WTC11 (cell line): ENCODE results near the gene SLC9C1.

ENCODE experiments used
- AR ChIP-seq: fragments of 250-450 bp; sonication (Bioruptor Pico); IDR thresholded peaks from 2 replicates; pipeline ENCODE4 v1.9.0; 2021; ENCODE audit warnings: mild to moderate bottlenecking
- CTCF ChIP-seq: fragments of 200-600 bp; IDR thresholded peaks from 2 replicates; pipeline ENCODE4 v1.8.0; 2022; ENCODE audit warnings: antibody characterized with exemption
- E2F5 ChIP-seq: sonication (generic); formaldehyde crosslinking; IDR thresholded peaks from 2 replicates; pipeline ENCODE4 v1.8.1; 2022; ENCODE audit warnings: mild to moderate bottlenecking, moderate library complexity, missing genetic modification reagents
- ESRRA ChIP-seq: sonication (generic); formaldehyde crosslinking; IDR thresholded peaks from 2 replicates; pipeline ENCODE4 v1.8.1; 2022; ENCODE audit warnings: mild to moderate bottlenecking, missing genetic modification reagents, borderline replicate concordance
- JUN ChIP-seq: sonication (generic); formaldehyde crosslinking; IDR thresholded peaks from 2 replicates; pipeline ENCODE4 v1.8.0; 2023; ENCODE audit warnings: mild to moderate bottlenecking, missing genetic modification reagents
- NR1H2 ChIP-seq: sonication (generic); formaldehyde crosslinking; IDR thresholded peaks from 2 replicates; pipeline ENCODE4 v1.9.0; 2021; ENCODE audit warnings: mild to moderate bottlenecking, moderate library complexity, missing genetic modification reagents
- NR3C1 ChIP-seq: sonication (generic); formaldehyde crosslinking; conservative IDR thresholded peaks from 2 replicates; pipeline ENCODE4 v1.8.1; 2023; ENCODE audit warnings: low read depth, mild to moderate bottlenecking, missing genetic modification reagents
- PREB ChIP-seq: sonication (generic); formaldehyde crosslinking; IDR thresholded peaks from 2 replicates; pipeline ENCODE4 v1.8.1; 2022; ENCODE audit warnings: mild to moderate bottlenecking, missing genetic modification reagents, moderate library complexity, borderline replicate concordance
- PRRX2 ChIP-seq: fragments of 250-450 bp; sonication (Bioruptor Pico); IDR thresholded peaks from 2 replicates; pipeline ENCODE4 v1.8.0; 2021; ENCODE audit warnings: mild to moderate bottlenecking
- ZNF138 ChIP-seq: sonication (generic); formaldehyde crosslinking; conservative IDR thresholded peaks from 2 replicates; pipeline ENCODE4 v1.8.1; 2022; ENCODE audit warnings: mild to moderate bottlenecking, moderate library complexity, missing genetic modification reagents
- ZNF423 ChIP-seq: fragments of 250-450 bp; sonication (Bioruptor Pico); IDR thresholded peaks from 2 replicates; pipeline ENCODE4 v2.1.2; 2022; ENCODE audit warnings: mild to moderate bottlenecking, moderate library complexity

GRCh38 chr3:112114576-112115160 lies 179.3 kb downstream of the SLC9C1 start:
- TF ChIP-seq CTCF (no peak), JUN (CRISPR knock-in tag) (no peak), ESRRA (CRISPR knock-in tag) (no peak), AR (CRISPR knock-in tag) (no peak), NR3C1 (no peak), E2F5 (CRISPR knock-in tag) (no peak), PRRX2 (CRISPR knock-in tag) (no peak), ZNF423 (CRISPR knock-in tag) (no peak), NR1H2 (no peak), ZNF138 (CRISPR knock-in tag) (no peak), PREB (CRISPR knock-in tag) (no peak)
